GM10266 (cell line): ENCODE data around the gene HIPK3.
"Not testable (repeated sequence)": the region's sequence is repeated elsewhere in the genome, so short reads cannot be mapped to it uniquely, and the experiment has no call there.

Experiments
- DNase-seq: peaks from one replicate; pipeline ENCODE4 v3.0.0; 2012; ENCODE audit errors: extremely low spot score
- CTCF ChIP-seq: IDR thresholded peaks from 2 replicates; pipeline ENCODE4 v1.5.1; 2012; ENCODE audit warnings: mild to moderate bottlenecking, low read depth; ENCODE audit not compliant: control insufficient read depth, insufficient read depth; ENCODE audit errors: missing control alignments

HIPK3 gene

GRCh38 chr11:33222052-33222750, 35.0 kb upstream of the HIPK3 start:
- TF ChIP-seq CTCF: no peak
- DNase-seq: no peak

- TF ChIP-seq CTCF: no peak
- no peak for DNase-seq
Observed at GRCh38 chr11:33225371-33225770, 31.8 kb upstream of the HIPK3 start.

- DNase-seq: no peak
- TF ChIP-seq CTCF: no peak
Observed at GRCh38 chr11:33227578-33228261, 29.5 kb upstream of the HIPK3 start.

- no peak for TF ChIP-seq CTCF
- DNase-seq: no peak
Observed at GRCh38 chr11:33234397-33235190, 22.6 kb upstream of the HIPK3 start.

GRCh38 chr11:33237039-33237597, 20.1 kb upstream of the HIPK3 start:
- no peak for DNase-seq
- TF ChIP-seq CTCF: no peak

- no peak for TF ChIP-seq CTCF
- no peak for DNase-seq
Observed at GRCh38 chr11:33242575-33242974, 14.6 kb upstream of the HIPK3 start.

GRCh38 chr11:33243654-33244053, 13.5 kb upstream of the HIPK3 start:
- DNase-seq: not testable (repeated sequence)
